Stimulated activated CD8-positive, alpha-beta memory T cell treated with anti-CD3 and anti-CD28 coated beads, Interleukin-7, amount 100 ng/mL, for 1 hour (primary cell): ENCODE data around the gene DNAH3.
"Not testable (repeated sequence)": the region's sequence is repeated elsewhere in the genome, so short reads cannot be mapped to it uniquely, and the experiment has no call there.

ENCODE experiments used
- DNase-seq, 2 donors: peaks; one replicate each; pipeline ENCODE4 v3.0.0-alpha.2; 2020; ENCODE audit warnings: low read depth in 2 of 2

Gene DNAH3

DNA sequence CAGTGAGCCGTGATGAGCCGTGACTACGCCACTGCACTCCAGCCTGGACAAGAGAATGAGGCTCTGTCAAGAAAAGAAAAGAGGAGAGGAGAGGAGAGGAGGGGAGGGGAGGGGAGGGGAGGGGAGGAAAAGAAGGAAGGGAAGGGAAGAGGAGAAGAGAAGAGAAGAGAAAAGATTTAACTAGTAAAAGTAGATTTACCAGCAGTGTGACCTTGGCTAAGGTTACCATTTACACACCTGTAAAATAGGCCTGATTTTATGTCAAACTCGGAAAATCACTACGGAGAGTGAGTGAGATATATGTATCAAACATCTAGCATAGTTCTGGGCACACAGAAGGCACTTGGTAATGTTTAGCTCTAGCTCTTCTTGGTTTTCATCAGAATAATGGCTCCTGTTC is 140.8 kb downstream of the DNAH3 start:
- DNase-seq: no peak

- DNase-seq: no peak
Measured at GRCh38 chr16:21005008-21005407, 145.6 kb downstream of the DNAH3 start.

GRCh38 chr16:21001262-21001661 is 149.4 kb downstream of the DNAH3 start:
- no peak for DNase-seq

GRCh38 chr16:20997147-20997546 is 153.5 kb downstream of the DNAH3 start:
- DNase-seq: no peak

- no peak for DNase-seq
Measured at GRCh38 chr16:20995711-20996110, 154.9 kb downstream of the DNAH3 start.

DNA sequence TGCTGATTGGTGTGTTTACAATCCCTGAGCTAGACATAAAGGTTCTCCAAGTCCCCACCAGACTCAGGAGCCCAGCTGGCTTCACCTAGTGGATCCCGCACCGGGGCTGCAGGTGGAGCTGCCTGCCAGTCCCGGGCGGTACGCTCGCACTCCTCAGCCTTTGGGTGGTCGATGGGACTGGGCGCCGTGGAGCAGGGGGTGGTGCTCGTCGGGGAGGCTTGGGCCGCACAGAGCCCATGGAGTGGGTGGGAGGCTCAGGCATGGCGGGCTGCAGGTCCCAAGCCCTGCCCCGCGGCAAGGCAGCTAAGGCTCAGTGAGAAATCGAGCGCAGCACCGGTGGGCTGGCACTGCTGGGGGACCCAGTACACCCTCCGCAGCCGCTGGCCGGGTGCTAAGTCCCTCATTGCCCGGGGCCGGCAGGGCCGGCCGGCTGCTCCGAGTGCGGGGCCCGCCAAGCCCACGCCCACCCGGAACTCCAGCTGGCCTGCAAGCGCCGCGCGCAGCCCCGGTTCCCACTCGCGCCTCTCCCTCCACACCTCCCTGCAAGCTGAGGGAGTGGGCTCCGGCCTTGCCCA is 161.1 kb downstream of the DNAH3 start:
- DNase-seq: not testable (repeated sequence)

DNA sequence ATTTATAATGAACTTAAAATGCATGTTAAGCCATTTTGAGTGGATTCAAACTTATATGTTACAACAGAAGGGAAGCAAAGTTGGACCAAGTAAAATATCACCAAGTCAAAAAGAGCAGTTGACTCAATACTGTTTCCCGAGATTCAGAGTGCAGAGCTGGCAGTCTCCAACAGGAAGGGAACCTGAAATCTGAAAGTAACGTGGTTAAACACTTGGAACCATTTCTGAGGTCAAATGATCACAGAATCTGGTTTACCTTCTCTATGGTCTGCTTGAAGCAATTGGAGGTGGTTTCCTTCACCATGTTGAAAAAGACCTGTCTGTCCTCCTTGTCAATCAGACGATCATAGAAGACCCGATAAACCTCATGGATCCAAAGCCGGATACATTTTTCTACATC is 163.6 kb downstream of the DNAH3 start:
- no peak for DNase-seq

- no peak for DNase-seq
Measured at GRCh38 chr16:20984019-20984418, 166.6 kb downstream of the DNAH3 start.

DNA sequence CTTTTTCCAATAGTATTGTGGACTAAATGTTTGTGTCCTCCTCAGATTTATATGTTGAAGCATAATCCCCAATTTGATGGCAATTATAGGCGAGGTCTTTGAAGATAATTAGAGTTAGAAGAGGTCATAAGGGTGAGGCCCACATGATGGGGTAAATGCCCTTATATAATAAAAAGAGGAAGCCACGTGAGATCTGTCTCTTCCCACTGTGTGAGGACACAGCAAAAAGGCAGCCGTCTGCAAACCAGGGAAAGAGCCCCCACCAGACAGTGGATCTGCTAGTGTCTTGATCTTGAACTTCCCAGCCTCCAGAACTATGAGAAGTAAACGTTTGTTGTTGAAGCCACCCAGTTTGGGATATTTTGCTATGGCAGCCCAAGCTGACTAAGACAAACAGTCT is 174.1 kb downstream of the DNAH3 start:
- DNase-seq: no peak

DNA sequence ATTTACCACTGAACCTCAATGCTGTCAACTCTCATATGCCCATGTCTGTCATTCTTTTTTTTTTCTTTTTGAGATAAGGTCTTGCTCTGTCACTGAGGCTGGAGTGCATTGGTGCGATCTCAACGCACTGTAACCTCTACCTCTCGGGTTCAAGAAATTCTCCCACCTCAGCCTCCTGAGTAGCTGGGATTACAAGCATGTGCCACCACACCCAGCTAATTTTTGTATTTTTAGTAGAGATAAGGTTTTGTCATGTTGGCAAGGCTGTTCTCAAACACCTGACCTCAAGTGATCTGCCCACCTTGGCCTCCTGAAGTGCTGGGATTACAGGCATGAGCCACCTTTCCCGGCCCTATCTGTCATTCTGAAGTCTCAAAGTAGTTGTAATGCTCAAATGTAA is 177.4 kb downstream of the DNAH3 start:
- DNase-seq: not testable (repeated sequence)

GRCh38 chr16:20971401-20971800 is 179.2 kb downstream of the DNAH3 start:
- no peak for DNase-seq

DNA sequence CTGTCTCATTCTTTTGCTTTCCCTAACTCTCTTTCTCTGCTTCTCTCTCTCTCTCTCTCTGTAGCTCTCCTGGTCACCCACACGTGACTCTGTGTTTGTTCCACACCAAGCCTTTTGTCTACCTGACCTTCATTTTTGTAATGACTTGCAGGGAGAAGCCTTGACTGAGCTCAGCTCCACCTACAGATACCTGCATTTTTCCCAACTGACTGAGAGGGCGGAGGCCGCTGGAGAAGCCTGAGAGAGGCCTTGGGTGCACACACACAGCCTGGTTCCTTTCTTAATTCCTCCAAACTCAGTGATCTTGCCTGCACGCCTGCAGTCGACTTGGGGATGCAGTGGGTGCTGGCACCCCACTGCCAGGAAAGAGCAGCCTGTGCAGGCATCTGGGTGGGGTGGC is 181.3 kb downstream of the DNAH3 start:
- no peak for DNase-seq

GRCh38 chr16:20968765-20969164 is 181.9 kb downstream of the DNAH3 start:
- no peak for DNase-seq

DNA sequence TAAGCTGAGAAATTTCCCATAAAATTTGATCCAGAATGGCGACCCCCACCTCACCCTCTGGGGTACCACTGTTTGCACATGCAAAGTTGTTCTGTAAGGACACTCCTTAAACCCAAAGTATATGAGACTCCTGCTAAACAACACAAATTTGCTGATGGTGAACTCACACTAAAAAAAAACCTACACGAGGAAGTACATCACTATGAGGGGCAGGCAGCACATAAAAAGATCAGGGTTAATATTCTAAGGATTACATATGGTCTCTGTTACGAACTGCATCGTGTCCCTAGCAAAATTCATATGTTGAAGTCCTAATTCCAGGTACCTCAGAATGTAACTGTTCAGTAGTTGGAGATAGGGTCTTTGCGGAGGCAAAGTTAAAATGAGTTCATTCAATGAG is 189.7 kb downstream of the DNAH3 start:
- DNase-seq: no peak

- DNase-seq: no peak
Measured at GRCh38 chr16:20957153-20957552, 193.5 kb downstream of the DNAH3 start.

- DNase-seq: no peak
Measured at GRCh38 chr16:20956319-20956718, 194.3 kb downstream of the DNAH3 start.

DNA sequence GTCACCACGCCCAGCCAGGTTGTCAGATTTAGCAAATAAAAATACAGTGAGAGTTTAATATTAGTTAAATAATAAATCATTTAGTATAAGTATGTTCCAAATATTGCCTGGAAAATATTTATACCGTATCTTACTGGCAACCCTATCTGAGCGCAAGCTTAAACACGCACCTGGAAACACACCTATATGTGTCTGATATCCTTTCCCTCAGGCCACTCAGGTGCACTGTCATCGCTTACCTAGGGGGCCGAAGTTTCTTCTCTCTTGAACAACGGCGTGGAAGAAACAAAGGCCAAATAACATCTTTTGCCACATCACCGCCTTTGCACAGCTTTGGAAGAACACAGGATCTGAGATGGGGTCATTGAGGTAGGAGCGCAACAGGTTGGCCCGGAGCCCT is 196.1 kb downstream of the DNAH3 start:
- no peak for DNase-seq

DNA sequence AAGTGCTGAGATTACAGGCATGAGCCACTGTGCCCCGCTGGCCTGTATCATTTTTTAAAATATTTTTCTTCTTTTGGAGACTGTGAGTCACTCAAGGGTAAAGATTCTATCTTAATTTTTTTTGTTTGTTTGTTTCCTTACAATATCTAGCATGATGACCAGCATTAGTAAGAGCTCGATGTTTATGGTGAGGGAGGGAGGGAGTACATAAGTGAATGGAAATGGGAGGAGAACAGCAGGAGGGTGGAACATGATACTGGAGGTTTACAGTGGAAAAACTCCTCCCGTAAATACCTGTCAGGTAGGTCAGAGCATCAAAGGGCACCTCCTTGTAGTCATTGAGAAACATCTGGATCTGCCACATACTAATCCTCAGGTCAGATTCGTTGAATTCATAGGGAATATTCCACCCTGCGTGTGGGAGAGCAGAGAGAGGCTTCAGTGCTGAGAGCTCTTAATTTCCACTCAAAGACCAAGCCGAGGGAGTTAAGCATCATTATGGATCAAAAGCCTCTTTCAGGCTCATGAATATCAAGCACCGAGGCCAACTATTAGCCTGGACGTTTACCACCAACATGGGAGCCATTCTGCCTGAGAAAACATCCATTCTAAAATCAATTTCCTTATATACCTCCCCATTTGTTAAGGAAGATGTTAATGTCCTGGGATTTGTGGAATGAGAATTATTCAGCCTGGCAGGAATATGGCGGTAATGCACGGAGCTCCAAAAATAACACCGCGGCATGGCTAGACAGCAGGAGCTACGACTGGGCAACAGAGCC is 198.3 kb downstream of the DNAH3 start:
- no peak for DNase-seq

- DNase-seq: no peak
Measured at GRCh38 chr16:20950294-20950693, 200.4 kb downstream of the DNAH3 start.

- DNase-seq: no peak
Measured at GRCh38 chr16:20949660-20950059, 201.0 kb downstream of the DNAH3 start.

- DNase-seq: no peak
Measured at GRCh38 chr16:20948444-20948843, 202.2 kb downstream of the DNAH3 start.

DNA sequence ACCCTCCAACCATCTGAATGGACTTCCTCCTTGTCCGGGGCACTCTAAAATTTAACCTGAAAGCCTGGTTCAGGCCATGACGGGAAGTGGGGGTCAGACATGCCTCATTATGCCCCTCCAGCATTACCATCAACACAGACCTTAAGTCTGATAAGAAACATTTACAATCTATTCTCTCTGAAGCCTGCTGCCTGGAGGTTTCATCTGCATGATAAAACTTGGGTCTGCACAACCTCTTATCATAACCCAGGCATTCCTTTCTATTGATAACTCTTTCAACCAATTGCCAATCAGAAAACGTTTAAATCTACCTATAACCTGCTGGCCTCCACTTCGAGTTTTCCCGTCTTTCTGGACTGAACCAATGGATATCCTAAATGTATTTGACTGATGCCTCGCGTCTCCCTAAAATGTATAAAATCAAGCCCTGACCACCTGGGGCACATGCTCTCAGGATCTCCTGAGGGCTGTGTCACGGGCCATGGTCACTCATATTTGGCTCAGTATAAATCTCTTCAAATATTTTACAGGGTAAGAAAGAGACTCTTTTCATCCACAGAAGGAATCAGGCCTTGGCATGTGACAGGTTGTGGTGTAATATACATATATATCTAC is 204.5 kb downstream of the DNAH3 start:
- DNase-seq: no peak

DNA sequence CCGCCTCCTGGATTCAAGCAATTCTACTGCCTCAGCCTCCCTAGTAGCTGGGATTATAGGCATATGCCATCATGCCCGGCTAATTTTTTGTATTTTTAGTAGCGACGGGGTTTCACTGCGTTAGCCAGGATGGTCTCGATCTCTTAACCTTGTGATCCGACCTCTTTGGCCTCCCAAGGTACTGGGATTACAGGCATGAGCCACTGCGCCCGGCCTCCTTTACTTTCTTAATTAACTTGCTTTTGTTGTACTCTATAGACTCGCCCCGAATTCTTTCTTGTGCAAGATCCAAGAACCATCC is 205.1 kb downstream of the DNAH3 start:
- not testable (repeated sequence) for DNase-seq
